ENCODE data around the gene LRP3. TPM values are rescaled to one million over a fixed set of nuclear protein-coding genes. Genes with fewer than 3 reads are reported as not detected.
"Not testable (repeated sequence)": the region's sequence is repeated elsewhere in the genome, so short reads cannot be mapped to it uniquely, and the experiment has no call there.

Gene LRP3
- total RNA-seq, 1 experiment from 2014 or later, result 29.0 TPM

DNA sequence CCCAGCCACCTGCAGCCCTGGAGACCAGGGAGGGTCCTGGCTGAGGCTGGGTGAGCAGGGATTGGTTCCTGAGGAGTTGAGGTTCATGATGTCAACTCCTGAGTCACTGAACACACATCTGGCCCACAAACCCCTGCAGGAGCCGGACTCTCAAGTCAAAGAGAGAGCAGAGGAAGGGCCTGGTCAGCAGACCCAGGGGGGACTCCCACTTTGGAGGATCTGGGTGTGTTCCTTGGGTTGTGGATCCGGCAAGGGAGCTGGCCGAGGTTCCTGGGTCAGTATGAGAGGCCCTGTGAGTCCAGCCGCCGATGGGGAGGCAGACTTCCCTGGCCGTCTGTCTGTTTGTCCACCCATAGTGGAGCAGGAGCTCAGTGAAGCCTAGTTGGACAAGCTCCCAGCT is 27.5 kb downstream of the LRP3 start:
- no peak overlapping the region for H3K9ac ChIP-seq (ENCODE audit: low read length)
- no TSS peak for BruUV-seq (replicated peaks)
- intact Hi-C loops (cut with micrococcal nuclease), result no loop called here
- TF ChIP-seq RAD21 (IDR thresholded peaks at IDR 0.05; ENCODE audit: low read depth), result no peak
- no peak for TF ChIP-seq SIN3A (IDR thresholded peaks at IDR 0.05; ENCODE audit: low read depth)
- TF ChIP-seq ZNF274 (IDR thresholded peaks at IDR 0.05; ENCODE audit: low read depth, low read length), result no peak
- TF ChIP-seq CBX3 (IDR thresholded peaks at IDR 0.05; ENCODE audit: low read depth), result no peak
- no peak for TF ChIP-seq TCF7L2 (IDR thresholded peaks at IDR 0.05; ENCODE audit: borderline replicate concordance, extremely low read depth, insufficient read depth, insufficient read length)
- TF ChIP-seq ZFX (IDR thresholded peaks at IDR 0.05), result no peak
- TF ChIP-seq, protein P1, sequence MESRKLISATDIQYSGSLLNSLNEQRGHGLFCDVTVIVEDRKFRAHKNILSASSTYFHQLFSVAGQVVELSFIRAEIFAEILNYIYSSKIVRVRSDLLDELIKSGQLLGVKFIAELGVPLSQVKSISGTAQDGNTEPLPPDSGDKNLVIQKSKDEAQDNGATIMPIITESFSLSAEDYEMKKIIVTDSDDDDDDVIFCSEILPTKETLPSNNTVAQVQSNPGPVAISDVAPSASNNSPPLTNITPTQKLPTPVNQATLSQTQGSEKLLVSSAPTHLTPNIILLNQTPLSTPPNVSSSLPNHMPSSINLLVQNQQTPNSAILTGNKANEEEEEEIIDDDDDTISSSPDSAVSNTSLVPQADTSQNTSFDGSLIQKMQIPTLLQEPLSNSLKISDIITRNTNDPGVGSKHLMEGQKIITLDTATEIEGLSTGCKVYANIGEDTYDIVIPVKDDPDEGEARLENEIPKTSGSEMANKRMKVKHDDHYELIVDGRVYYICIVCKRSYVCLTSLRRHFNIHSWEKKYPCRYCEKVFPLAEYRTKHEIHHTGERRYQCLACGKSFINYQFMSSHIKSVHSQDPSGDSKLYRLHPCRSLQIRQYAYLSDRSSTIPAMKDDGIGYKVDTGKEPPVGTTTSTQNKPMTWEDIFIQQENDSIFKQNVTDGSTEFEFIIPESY (IDR thresholded peaks at IDR 0.05; ENCODE audit: extremely low read depth, insufficient replicate concordance, low read length), result no peak
- no peak for TF ChIP-seq POLR2A (IDR thresholded peaks at IDR 0.05; ENCODE audit: borderline replicate concordance, extremely low read depth, insufficient read depth, insufficient read length)
- no peak for TF ChIP-seq EGR1 (IDR thresholded peaks at IDR 0.05; ENCODE audit: low read depth)
- TF ChIP-seq EZH2 (IDR thresholded peaks at IDR 0.05), result no peak
- H2AFZ ChIP-seq (ENCODE audit: low read depth, low read length, poor library complexity, severe bottlenecking), result no peak overlapping the region
- POLR2A ChIA-PET, result no interaction called here
- CTCF ChIA-PET, result interaction anchor here (1.3 kb wide), 1 partner anchor 14 kb away, joined by 3 read pairs; no protein-coding TSS in a partner anchor
- DNase-seq (ENCODE audit: low read depth, low spot score) (no peak), ATAC-seq (no peak)
- H3K9me2 ChIP-seq (ENCODE audit: insufficient read depth), result no peaks in the 10 kb centered on the region
- H4K20me1 ChIP-seq (ENCODE audit: insufficient read depth), result no peaks in the 10 kb centered on the region
- no peaks in the 10 kb centered on the region for H3K79me2 ChIP-seq (ENCODE audit: insufficient read depth, low read length)
- no peaks in the 10 kb centered on the region for H3K36me3 ChIP-seq (ENCODE audit: control insufficient read depth in 1 of 2, insufficient read depth in 2 of 2, low read length in 2 of 2)
- RAD21 ChIA-PET (ENCODE audit: low non-redundant PET in 1 of 2, low total read pairs in 2 of 2, uncharacterized antibody in 2 of 2, unreplicated experiment in 2 of 2), result no interaction called here
- no peak overlapping the region for H3K4me2 ChIP-seq (ENCODE audit: low read length)
- no peaks in the 10 kb centered on the region for H3K27me3 ChIP-seq (ENCODE audit: insufficient read depth, low read length)
- H3K9me3 ChIP-seq (ENCODE audit: control insufficient read depth in 1 of 2, insufficient read depth in 1 of 2, low read depth in 1 of 2, low read length in 2 of 2), result no peaks in the 10 kb centered on the region
- no peak overlapping the region for H3K27ac ChIP-seq (ENCODE audit: low read depth, low read length)
- H3K4me3 ChIP-seq (replicated peaks in 1 of 2; ENCODE audit: low read depth in 1 of 2, low read length in 2 of 2), result no peak overlapping the region
- H3K4me1 ChIP-seq (ENCODE audit: control insufficient read depth in 1 of 2, insufficient read depth in 2 of 2, low read length in 2 of 2), result peaks cover 0 to 4% of the 10 kb centered on the region in 2 experiments; a peak in 1 of 4 replicates

- CTCF ChIA-PET, result not testable (repeated sequence)
Measured at GRCh38 chr19:33222255-33222654, 28.1 kb downstream of the LRP3 start.

More at GRCh38 chr19:33222255-33222654, 28.1 kb downstream of the LRP3 start:
- intact Hi-C loops (cut with micrococcal nuclease); H4K20me1 ChIP-seq (ENCODE audit: insufficient read depth); DNase-seq (ENCODE audit: low read depth, low spot score); H3K4me3 ChIP-seq (replicated peaks in 1 of 2; ENCODE audit: low read depth in 1 of 2, low read length in 2 of 2); POLR2A ChIA-PET; BruUV-seq (replicated peaks); RAD21 ChIA-PET (ENCODE audit: low non-redundant PET in 1 of 2, low total read pairs in 2 of 2, uncharacterized antibody in 2 of 2, unreplicated experiment in 2 of 2); H3K4me2 ChIP-seq (ENCODE audit: low read length); H3K79me2 ChIP-seq (ENCODE audit: insufficient read depth, low read length); H3K9me2 ChIP-seq (ENCODE audit: insufficient read depth); H2AFZ ChIP-seq (ENCODE audit: low read depth, low read length, poor library complexity, severe bottlenecking); H3K9ac ChIP-seq (ENCODE audit: low read length); H3K4me1 ChIP-seq (ENCODE audit: control insufficient read depth in 1 of 2, insufficient read depth in 2 of 2, low read length in 2 of 2); H3K9me3 ChIP-seq (ENCODE audit: control insufficient read depth in 1 of 2, insufficient read depth in 1 of 2, low read depth in 1 of 2, low read length in 2 of 2); H3K27ac ChIP-seq (ENCODE audit: low read depth, low read length); H3K36me3 ChIP-seq (ENCODE audit: control insufficient read depth in 1 of 2, insufficient read depth in 2 of 2, low read length in 2 of 2); ATAC-seq; H3K27me3 ChIP-seq (ENCODE audit: insufficient read depth, low read length): not testable (repeated sequence)

All from HCT116 (cell line).